GM18526 (cell line): ENCODE results near the gene MYH15.

Experiments used
- POLR2A ChIP-seq: IDR thresholded peaks from 3 replicates; pipeline ENCODE4 v1.6.1; 2011; ENCODE audit not compliant: insufficient read length; ENCODE audit errors: extremely low read depth

MYH15 gene

DNA sequence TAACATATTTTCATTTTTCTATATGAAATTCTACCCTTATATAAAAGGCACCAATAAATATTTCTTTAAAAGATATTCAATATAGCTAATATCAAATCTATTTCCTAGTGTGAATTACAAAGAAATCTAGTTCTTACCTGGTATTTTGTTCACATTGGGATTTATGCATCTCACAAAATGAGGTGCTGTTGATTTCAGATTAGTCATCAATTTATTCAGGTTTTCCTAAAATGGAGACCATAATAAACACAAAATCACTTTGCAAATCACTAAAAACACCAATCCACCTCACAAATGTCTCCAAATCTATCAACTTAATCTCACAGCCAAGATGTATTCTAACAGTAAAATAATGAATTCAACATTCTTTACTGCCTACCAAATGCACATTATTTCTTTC is 51.2 kb downstream of the MYH15 start:
- no peak for TF ChIP-seq POLR2A

GRCh38 chr3:108455212-108455705 is 55.1 kb downstream of the MYH15 start:
- TF ChIP-seq POLR2A, result no peak

DNA sequence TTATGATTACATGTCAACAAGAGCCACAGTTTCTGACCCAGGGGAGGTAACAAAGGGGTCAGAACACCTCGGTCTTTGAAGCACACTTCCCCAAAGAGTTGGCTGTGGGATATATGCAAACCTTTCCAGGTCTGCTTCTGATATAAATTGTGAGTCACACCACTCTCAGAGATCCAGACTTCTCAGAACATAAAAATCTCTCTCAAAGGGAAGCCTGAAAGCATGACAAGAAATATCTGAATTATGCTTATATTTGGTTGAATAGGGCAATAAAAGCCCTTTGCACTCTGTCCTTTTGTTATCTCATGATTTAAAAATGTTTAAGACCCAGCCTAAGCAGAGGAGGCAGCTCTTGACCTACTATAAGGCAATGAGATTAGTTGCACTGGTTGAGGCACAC is 56.8 kb downstream of the MYH15 start:
- TF ChIP-seq POLR2A, result no peak

- no peak for TF ChIP-seq POLR2A
Observed at GRCh38 chr3:108450444-108450843, 60.0 kb downstream of the MYH15 start.

- no peak for TF ChIP-seq POLR2A
Observed at GRCh38 chr3:108448593-108448992, 61.8 kb downstream of the MYH15 start.

DNA sequence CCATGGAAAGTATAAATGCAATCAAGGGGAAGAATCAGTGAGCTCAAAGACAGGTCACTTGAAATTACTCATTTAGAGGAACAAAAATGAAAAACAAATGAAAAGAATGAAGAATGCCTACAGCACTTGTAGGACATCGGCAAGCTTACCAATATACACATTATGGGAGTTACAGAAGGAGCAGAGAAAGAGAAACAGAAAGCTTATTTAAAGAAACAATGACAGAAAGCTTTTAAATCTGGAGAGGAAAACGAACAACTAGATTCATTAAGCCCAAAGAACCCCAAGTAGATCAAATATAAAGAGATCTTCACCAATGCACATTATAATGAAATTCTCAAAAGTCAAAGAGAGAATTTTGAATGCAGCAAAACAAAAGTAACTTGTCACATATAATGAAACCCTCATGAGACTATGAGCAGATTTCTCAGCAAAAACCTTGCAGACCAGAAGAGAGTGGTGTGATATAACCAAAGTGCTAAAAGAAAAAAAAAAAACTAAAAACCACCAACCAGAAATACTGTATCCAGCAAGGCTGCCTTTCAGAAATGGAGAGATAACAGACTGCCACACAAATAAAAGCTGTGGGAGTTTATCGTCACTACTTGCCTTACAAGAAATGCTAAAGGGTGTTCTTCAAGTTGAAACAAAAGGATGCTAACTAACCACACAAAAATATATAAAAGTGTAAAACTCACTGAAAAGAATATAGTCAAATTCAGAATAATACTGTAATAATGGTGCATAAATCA is 63.1 kb downstream of the MYH15 start:
- no peak for TF ChIP-seq POLR2A

DNA sequence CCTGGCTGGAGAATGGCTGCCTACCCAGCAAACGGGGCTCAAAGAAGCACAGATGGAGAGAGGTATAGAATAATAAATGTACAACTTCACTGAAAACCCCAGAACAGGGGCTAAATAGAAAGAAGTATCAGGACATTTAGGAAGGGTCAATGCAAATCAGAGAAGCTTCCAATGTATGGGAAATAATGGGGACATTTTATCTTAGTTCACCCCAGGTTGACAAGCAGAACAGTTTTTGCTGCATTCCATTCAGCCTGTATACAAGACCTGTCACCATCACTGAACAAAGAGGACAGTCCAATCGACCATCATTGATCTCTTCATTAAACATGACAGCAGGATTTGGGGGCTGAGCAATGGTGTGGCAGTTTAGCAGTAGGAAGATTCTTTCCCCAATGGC is 68.1 kb downstream of the MYH15 start:
- no peak for TF ChIP-seq POLR2A

DNA sequence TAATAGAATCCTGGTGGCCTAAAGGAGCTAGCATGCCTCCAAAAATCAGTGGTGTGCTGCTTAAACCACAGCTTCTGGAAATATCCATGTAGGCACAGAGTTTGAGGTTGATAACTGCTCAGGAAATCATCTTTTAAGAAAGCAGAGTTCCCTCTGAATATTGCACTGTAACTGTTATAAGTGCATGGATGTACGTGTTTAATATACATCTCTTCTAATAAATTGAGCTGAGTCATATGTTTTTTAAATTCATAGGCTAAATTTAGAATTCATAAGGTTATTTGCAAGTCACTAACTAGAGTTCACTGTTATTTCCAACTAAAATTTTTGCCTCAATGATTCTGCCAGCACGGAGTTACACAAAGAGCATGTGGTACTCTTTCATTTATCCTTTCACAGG is 68.9 kb downstream of the MYH15 start:
- TF ChIP-seq POLR2A, result no peak

- no peak for TF ChIP-seq POLR2A
Observed at GRCh38 chr3:108441071-108441507, 69.3 kb downstream of the MYH15 start.

GRCh38 chr3:108438542-108438941 is 71.9 kb downstream of the MYH15 start:
- TF ChIP-seq POLR2A, result no peak

DNA sequence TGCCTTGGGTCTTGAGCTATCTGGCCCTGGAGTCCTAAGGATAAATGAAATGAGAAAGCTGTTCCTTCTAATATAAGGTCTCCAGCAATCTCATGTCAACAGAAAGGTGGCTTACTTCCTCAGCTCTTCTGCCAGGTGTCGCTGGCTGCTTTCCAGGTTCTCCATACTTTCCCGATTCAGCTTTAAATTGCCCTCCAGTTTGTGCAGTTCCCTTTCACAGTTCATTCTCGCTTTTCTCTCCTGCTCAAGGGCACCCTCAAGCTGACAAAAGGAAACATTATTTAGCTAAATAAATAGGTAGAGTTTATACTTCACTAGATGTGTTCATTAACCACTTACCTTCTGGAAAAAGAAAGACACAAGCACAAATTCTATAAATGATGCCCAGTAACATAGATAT is 73.0 kb downstream of the MYH15 start:
- no peak for TF ChIP-seq POLR2A

GRCh38 chr3:108433928-108434327 is 76.5 kb downstream of the MYH15 start:
- no peak for TF ChIP-seq POLR2A

DNA sequence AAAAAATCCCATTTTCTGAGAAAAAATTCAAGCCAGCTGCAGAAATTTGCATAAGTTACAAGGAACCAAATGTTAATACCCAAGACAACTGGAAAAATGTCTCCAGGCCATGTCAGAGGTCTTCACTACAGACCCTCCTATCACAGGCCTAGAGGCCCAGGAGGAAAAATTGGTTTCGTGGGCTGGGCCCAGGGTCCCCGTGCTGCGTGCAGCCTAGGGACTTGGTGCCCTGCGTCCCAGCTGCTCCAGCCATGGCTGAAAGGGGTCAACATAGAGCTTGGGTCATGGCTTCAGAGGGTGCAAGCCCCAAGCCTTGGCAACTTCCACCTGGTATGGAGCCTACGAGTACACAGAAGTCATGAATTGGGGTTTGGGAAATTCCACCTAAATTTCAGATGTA is 78.0 kb downstream of the MYH15 start:
- TF ChIP-seq POLR2A, result no peak

DNA sequence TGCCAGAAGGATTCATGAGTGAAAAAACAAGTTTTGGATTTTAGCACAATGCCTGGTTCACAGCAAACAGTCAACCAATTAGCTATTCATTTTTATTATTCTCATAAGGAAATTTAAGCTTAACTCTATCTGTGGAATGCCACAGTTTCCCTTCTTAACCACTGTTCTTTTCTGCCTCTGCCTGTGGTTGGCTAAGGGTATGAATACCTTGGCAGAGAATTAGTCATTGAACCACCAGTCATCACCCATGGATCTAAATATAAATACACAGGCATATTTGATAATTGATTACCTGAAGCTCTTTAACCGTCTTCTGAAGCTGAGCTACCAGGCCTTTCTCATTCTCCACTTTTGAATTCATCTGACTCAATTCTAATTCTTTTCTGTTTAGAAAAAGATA is 79.9 kb downstream of the MYH15 start:
- no peak for TF ChIP-seq POLR2A

DNA sequence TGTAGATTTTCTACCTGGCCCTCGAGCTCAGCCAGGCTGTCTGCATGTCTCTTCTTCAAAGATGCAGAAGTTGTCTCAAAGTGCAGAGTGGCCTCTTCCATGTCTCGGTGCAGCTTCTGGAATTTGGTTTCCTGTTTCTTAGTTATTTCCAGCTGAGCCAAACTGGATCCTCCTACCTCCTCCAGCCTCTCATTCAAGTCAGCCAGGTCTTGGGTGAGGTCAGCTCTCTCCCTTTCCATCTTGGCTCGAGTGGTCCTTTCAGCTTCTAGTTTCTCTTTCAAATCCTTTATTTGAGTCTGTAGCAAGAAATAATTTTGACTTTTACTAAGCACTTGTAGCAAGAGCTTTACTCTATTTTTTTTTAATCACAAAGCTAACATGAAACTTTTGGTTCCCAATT is 81.8 kb downstream of the MYH15 start:
- TF ChIP-seq POLR2A, result no peak

DNA sequence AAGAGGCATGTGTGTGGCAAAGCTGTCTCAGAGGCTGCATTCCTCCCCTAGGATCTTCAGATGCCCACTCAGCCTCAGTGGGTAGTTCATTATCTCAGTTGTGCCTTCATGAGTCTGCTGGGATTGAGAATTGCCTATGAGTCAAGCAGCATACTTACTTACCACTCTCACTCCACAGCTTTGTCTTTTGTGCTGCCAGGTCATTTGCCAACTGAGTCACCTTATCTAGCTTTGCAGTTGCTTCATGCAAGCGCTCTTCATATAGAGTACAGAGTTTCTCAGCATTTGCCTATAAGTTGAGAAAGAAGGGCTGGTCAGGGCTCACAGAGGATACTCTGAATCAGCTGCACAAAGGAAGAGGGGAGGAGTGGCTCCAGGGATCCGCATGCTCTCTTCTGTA is 89.5 kb downstream of the MYH15 start:
- TF ChIP-seq POLR2A, result no peak

GRCh38 chr3:108416111-108416869 is 94.1 kb downstream of the MYH15 start:
- TF ChIP-seq POLR2A, result no peak

GRCh38 chr3:108415661-108416060 is 94.7 kb downstream of the MYH15 start:
- TF ChIP-seq POLR2A, result no peak
